BLaER1 treated with 17β-estradiol and CSF1 and Interleukin-3, amounts not matched to agents 10 nM and 100 nM (cell line): Measurements from ENCODE around the gene IGFBP2.

Experiments
- H3K27ac ChIP-seq, 11 experiments: shearing (Covaris generic); formaldehyde crosslinking; 2 replicates each; pipeline ENCODE4 v1.8.1; 2022
- H3K27me3 ChIP-seq, 11 experiments: shearing (Covaris generic); formaldehyde crosslinking; 2 replicates each; pipeline ENCODE4 v1.8.1; 2022
- H3K36me3 ChIP-seq, 11 experiments: shearing (Covaris generic); formaldehyde crosslinking; 2 replicates each; pipeline ENCODE4 v1.8.1; 2022
- H3K4me1 ChIP-seq, 10 experiments: shearing (Covaris generic); formaldehyde crosslinking; 2 replicates each; pipeline ENCODE4 v1.8.1; 2022
- H3K4me2 ChIP-seq, 11 experiments: shearing (Covaris generic); formaldehyde crosslinking; 2 replicates each; pipeline ENCODE4 v1.8.1; 2022
- H3K4me3 ChIP-seq, 10 experiments: shearing (Covaris generic); formaldehyde crosslinking; 2 replicates each; pipeline ENCODE4 v1.8.1; 2022
- H3K9ac ChIP-seq, 11 experiments: shearing (Covaris generic); formaldehyde crosslinking; 2 replicates each; pipeline ENCODE4 v1.8.1; 2022
- H3K9me3 ChIP-seq, 11 experiments: shearing (Covaris generic); formaldehyde crosslinking; replicated peaks in 1 of 11; 2 replicates each; pipeline ENCODE4 v1.8.1; 2022
- H4K20me1 ChIP-seq, 11 experiments: shearing (Covaris generic); formaldehyde crosslinking; 2 replicates each; pipeline ENCODE4 v1.8.1; 2022
- Cebpa-rat ChIP-seq, 11 experiments: shearing (Covaris generic); IDR thresholded peaks; 2 replicates each; pipeline ENCODE4 v1.8.1; 2022

Gene IGFBP2

DNA sequence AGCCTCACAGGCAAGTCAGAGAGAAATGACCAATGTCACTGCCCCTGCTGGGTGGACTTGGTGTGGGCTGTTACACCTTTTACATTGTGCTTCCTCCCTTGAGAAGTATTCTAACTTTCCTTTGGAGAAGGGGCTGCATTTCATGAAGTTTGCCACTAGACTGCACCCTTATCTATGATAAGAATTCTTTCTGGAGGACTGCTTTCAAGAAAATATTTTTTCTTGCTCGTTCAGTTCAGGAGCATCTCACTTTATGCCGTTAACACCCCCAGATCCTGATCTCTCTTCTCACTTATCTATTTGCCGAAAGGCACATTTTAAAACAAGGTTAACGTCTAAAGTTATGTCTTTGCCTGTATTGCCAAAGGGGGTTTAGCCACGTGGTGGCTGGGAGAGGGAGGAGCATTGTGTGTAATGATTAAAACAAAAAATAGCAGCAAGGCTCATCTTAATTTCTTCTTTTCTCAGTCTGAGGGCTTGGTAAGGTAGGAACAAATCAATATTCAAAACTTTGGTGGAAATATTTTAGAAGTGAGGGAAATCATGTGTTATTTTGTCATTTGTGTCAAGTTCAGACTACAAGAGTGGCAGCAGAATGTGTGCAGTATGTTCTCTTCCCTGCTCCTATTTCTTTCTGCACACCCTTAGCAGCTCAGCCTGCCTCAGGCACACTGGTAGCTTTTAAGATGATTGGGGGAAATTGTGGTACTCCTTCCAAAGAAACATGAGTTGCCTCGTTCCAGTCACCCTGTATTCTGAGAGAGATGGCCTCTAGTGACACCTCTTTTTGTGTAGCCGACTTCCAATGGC is 63.7 kb downstream of the IGFBP2 start:
- no peak overlapping the region for H3K9ac ChIP-seq
- peaks cover 0 to 38% (median 27%) of the 10 kb centered on the region in 11 experiments; a peak in 18 of 22 replicates for H4K20me1 ChIP-seq
- H3K27ac ChIP-seq = no peak overlapping the region
- no peaks in the 10 kb centered on the region for H3K36me3 ChIP-seq
- H3K4me1 ChIP-seq = peaks cover 17 to 27% (median 26%) of the 10 kb centered on the region in 10 experiments
- no peak overlapping the region for H3K4me3 ChIP-seq
- TF ChIP-seq Cebpa-rat (IDR thresholded peaks at IDR 0.05) = no peak
- no peak overlapping the region for H3K4me2 ChIP-seq
- no peaks in the 10 kb centered on the region for H3K9me3 ChIP-seq
- H3K27me3 ChIP-seq = peaks cover 54 to 89% (median 63%) of the 10 kb centered on the region in 11 experiments

DNA sequence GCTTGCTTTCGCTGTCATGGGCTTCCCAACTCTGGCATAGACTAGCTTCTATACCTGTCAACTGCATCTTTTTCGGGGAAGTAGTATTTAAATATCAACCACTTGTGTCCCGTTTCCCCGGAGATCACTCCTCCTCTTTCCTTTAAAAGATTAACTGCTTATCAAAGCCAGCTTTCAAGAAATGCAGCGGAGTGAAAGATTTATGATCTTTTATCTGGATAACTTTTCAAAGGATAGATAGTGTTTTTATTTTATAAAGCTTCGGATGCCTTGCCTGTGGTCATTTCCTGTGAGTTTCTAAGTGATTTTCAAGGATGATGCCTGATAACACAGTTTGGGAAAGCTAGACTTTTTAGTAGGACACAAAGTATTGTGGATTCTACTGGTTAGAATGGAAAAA is 65.1 kb downstream of the IGFBP2 start:
- Histone ChIP-seq H3K36me3 (no peaks in the 10 kb centered on the region), H3K27ac (no peak overlapping the region), H3K9me3 (no peaks in the 10 kb centered on the region), H4K20me1 (peaks cover 0 to 28% (median 20%) of the 10 kb centered on the region in 11 experiments; a peak in 18 of 22 replicates), H3K4me2 (no peak overlapping the region), H3K27me3 (peaks cover 40 to 82% (median 50%) of the 10 kb centered on the region in 11 experiments), H3K4me3 (no peak overlapping the region), H3K9ac (no peak overlapping the region), H3K4me1 (peaks cover 8 to 16% (median 14%) of the 10 kb centered on the region in 10 experiments; a peak in 18 of 20 replicates)
- TF ChIP-seq Cebpa-rat (IDR thresholded peaks at IDR 0.05) = no peak

DNA sequence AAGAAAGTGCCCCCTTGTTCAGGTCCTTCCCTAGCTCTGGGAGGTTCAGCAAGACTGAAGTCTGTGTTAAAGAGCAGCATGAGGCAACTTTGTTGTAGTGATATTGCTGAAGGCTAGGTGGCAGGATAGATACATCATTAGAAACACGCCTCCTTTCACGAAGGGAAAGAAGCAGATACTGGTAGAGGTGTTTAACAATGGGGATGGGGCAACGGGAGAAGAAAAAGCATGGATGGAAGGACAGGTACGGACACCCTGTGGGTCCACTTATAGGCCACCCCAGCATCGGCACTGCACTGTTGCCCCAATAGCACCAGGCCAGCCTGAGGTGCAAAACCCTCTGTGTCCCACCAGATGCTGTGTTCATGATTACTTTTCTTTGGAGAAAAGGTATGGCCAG is 65.7 kb downstream of the IGFBP2 start:
- TF ChIP-seq Cebpa-rat (IDR thresholded peaks at IDR 0.05) = no peak
- Histone ChIP-seq H4K20me1 (peaks cover 0 to 24% (median 17%) of the 10 kb centered on the region in 11 experiments; a peak in 18 of 22 replicates), H3K27me3 (peaks cover 34 to 78% (median 44%) of the 10 kb centered on the region in 11 experiments), H3K9ac (no peak overlapping the region), H3K27ac (no peak overlapping the region), H3K36me3 (no peaks in the 10 kb centered on the region), H3K4me2 (no peak overlapping the region), H3K4me1 (peaks cover 8 to 12% (median 10%) of the 10 kb centered on the region in 10 experiments; a peak in 18 of 20 replicates), H3K9me3 (no peaks in the 10 kb centered on the region), H3K4me3 (no peak overlapping the region)

DNA sequence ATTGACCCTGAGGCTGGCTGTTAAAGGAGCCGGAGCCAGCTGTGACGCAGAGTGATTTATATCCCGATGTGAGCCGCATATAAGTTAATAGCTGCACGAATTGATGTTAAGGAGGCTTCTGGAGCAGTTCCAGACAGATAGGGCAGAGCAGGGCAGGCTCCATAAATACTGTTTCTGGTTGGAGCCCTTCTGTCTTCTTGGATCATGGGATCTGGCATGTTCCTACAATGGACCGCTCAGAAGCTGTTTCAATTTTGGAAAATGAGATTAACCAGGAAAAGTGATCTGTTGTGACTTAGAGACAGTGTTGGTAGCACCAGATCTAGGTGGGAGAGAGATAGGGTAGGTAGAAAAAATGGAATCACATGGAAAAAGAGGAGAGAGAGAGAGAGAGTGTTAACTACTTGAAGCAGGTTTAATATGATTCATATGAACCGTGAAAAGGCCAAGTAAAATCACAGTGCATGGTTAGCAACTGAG is 66.9 kb downstream of the IGFBP2 start:
- no peaks in the 10 kb centered on the region for H3K4me1 ChIP-seq
- H4K20me1 ChIP-seq = peaks cover 0 to 12% (median 5%) of the 10 kb centered on the region in 11 experiments; a peak in 11 of 22 replicates
- H3K9ac ChIP-seq = no peak overlapping the region
- H3K36me3 ChIP-seq = no peaks in the 10 kb centered on the region
- no peak overlapping the region for H3K4me2 ChIP-seq
- H3K27me3 ChIP-seq = peaks cover 22 to 69% (median 32%) of the 10 kb centered on the region in 11 experiments
- no peak for TF ChIP-seq Cebpa-rat (IDR thresholded peaks at IDR 0.05)
- no peak overlapping the region for H3K27ac ChIP-seq
- no peak overlapping the region for H3K4me3 ChIP-seq
- H3K9me3 ChIP-seq = no peaks in the 10 kb centered on the region

DNA sequence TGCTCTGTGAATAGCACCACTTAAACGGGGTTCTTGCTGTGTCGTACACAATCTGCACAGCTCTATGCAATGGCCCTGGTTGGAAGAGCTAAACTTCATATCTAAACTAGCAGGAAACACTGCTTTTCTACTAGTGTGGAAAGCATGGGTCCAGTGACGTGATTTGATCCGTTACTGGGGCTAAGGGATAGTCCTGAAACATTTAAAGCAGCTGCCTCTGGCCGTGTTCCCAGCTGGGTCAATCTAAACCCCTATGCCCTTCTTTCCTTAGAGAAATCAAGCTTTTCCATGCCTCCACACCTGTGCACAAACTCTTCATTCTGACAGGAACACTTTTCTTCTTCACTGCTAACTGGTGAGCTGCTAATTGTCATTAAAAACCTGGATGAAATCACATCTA is 67.6 kb downstream of the IGFBP2 start:
- H3K9ac ChIP-seq = no peak overlapping the region
- H3K4me1 ChIP-seq = no peaks in the 10 kb centered on the region
- H3K27me3 ChIP-seq = peaks cover 15 to 62% (median 25%) of the 10 kb centered on the region in 11 experiments
- no peaks in the 10 kb centered on the region for H3K36me3 ChIP-seq
- H4K20me1 ChIP-seq = peaks cover 0 to 6% (median 0%) of the 10 kb centered on the region in 11 experiments; a peak in 4 of 22 replicates
- H3K27ac ChIP-seq = no peak overlapping the region
- H3K9me3 ChIP-seq = no peaks in the 10 kb centered on the region
- no peak overlapping the region for H3K4me3 ChIP-seq
- no peak overlapping the region for H3K4me2 ChIP-seq
- no peak for TF ChIP-seq Cebpa-rat (IDR thresholded peaks at IDR 0.05)

DNA sequence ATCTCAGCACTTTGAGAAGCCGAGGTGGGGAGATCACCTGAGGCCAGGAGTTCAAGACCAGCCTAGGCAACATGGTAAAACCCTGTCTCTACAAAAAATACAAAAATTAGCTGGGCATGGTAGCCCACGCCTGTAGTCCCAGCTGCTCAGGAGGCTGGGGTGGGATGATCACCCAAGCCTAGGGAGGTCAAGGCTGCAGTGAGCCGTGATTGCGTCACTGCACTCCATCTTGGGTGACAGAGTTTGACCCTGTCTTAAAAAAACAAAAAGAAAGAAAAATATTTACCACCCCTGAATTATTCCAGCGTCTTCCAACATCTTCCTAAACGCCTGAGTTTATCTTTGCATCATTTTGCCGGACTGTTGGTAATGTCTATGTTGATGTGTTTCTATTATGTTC is 68.3 kb downstream of the IGFBP2 start:
- H3K4me3 ChIP-seq = no peak overlapping the region
- no peak overlapping the region for H3K9ac ChIP-seq
- no peaks in the 10 kb centered on the region for H3K36me3 ChIP-seq
- H3K27me3 ChIP-seq = peaks cover 8 to 55% (median 18%) of the 10 kb centered on the region in 11 experiments
- H3K9me3 ChIP-seq = peaks cover 0 to 2% (median 0%) of the 10 kb centered on the region in 11 experiments; a peak in 1 of 22 replicates
- no peak overlapping the region for H3K27ac ChIP-seq
- H3K4me2 ChIP-seq = no peak overlapping the region
- TF ChIP-seq Cebpa-rat (IDR thresholded peaks at IDR 0.05) = peak in 2 of 11 experiments; percentile 34 to 42; a peak in 1 of 22 replicates
- no peaks in the 10 kb centered on the region for H3K4me1 ChIP-seq
- H4K20me1 ChIP-seq = no peaks in the 10 kb centered on the region; a peak in 1 of 22 replicates

DNA sequence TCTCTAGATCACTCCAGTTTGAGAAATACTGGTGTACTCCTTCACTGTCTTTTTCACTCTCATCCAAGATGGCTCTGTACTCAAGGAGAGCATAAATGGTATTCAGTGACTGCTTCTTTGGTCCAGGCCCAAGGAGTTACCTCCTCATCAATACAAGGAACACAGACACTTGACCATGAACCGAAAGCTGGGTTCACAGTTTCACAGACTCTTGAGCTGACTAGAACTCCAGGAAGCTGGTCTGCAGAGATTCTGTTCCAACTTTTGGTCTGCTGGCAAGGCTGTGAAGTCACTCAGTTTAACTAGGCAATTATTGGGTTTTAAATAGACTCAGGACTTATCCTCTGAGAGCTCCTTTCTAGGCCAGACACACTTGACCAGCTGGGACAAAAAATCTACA is 69.5 kb downstream of the IGFBP2 start:
- H3K4me3 ChIP-seq = no peak overlapping the region
- peaks cover 0 to 14% (median 0%) of the 10 kb centered on the region in 11 experiments; a peak in 3 of 22 replicates for H3K9me3 ChIP-seq
- peaks cover 0 to 43% (median 5%) of the 10 kb centered on the region in 11 experiments; a peak in 17 of 22 replicates for H3K27me3 ChIP-seq
- H4K20me1 ChIP-seq = no peaks in the 10 kb centered on the region
- TF ChIP-seq Cebpa-rat (IDR thresholded peaks at IDR 0.05) = no peak
- no peak overlapping the region for H3K4me2 ChIP-seq
- no peaks in the 10 kb centered on the region for H3K36me3 ChIP-seq
- no peak overlapping the region for H3K9ac ChIP-seq
- H3K27ac ChIP-seq = no peak overlapping the region
- H3K4me1 ChIP-seq = no peaks in the 10 kb centered on the region

DNA sequence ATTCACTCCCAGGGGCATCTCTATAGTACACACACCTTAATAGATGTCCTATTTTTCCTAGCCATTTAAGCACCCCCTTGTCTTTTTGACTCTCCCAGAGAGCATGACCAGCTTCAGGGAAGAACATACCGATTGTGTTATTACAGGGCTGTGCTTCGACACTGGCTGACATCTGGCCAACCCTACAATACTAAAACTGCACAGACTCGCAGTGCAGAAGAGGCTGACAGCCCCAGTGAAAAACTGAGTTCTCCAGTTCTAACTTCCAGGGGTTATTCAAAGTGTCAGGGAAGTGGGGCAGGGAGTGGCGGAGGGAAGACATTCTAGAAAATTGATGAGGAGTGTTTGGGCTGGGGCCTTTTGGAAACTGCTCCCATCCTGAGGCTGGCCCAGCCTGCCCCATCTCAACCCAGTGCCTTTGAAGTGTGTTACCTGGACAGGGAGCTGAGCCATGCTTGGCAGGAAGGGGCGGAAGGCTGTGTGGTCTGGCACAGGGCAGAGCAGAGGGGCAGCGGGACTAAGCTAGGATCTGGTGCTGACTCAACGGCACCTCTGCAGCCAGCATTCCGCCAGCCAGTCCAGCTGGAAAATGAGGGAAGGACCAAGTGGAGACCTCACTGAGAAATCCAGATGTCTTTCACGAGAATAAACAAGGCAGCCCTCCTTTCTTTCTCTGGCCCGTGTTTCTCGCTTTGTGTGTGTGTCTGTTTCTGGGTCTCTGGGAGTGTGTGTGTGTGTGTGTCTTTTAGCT is 77.5 kb downstream of the IGFBP2 start:
- TF ChIP-seq Cebpa-rat (IDR thresholded peaks at IDR 0.05) = no peak
- Histone ChIP-seq H3K36me3 (no peaks in the 10 kb centered on the region), H3K9me3 (peaks cover 8 to 37% (median 20%) of the 10 kb centered on the region in 11 experiments; a peak in 17 of 22 replicates), H4K20me1 (no peaks in the 10 kb centered on the region), H3K27me3 (peaks cover 0 to 24% (median 0%) of the 10 kb centered on the region in 11 experiments; a peak in 6 of 22 replicates), H3K4me1 (no peaks in the 10 kb centered on the region), H3K27ac (no peak overlapping the region), H3K4me3 (no peak overlapping the region), H3K9ac (no peak overlapping the region), H3K4me2 (no peak overlapping the region)

DNA sequence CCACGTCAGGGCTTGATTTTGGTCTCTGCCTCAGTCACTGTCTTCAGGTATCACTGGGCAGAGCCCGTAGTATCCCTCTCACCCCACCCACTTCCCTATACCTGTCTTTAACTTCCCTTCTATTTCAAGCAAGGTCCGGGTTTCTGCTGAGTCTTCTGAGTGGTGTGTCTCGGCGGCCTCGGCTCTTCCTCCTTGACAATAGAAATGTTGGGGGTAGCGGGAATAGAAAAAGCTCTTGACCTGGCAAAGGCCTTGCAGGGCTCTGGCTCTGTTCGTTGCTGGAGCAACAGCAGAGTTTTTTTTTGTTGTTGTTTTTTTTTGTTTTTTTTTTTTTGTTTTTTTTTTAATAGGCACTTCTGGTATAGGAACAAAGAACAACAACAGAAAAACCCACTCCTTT is 78.1 kb downstream of the IGFBP2 start:
- no peak overlapping the region for H3K27ac ChIP-seq

More for the DNA sequence above, 78.1 kb downstream of the IGFBP2 start:
- Histone ChIP-seq H3K9ac (no peak overlapping the region), H3K36me3 (no peaks in the 10 kb centered on the region), H3K4me1 (no peaks in the 10 kb centered on the region), H3K4me2 (no peak overlapping the region), H3K27me3 (peaks cover 0 to 28% (median 0%) of the 10 kb centered on the region in 11 experiments; a peak in 6 of 22 replicates), H4K20me1 (no peaks in the 10 kb centered on the region), H3K9me3 (peaks cover 8 to 37% (median 20%) of the 10 kb centered on the region in 11 experiments; a peak in 17 of 22 replicates), H3K4me3 (no peak overlapping the region)
- no peak for TF ChIP-seq Cebpa-rat (IDR thresholded peaks at IDR 0.05)
